Activated naive CD8-positive, alpha-beta T cell (primary cell): ENCODE data around the gene TFAP2E.
"Not testable (repeated sequence)": the region's sequence is repeated elsewhere in the genome, so short reads cannot be mapped to it uniquely, and the experiment has no call there.

Source experiments
- H3K27ac Mint-ChIP-seq: one replicate; pipeline ENCODE4 v1.8.0; 2021; ENCODE audit warnings: mixed read lengths
- H3K27me3 Mint-ChIP-seq: one replicate; pipeline ENCODE4 v1.8.0; 2021; ENCODE audit warnings: mixed read lengths
- H3K36me3 Mint-ChIP-seq: one replicate; pipeline ENCODE4 v1.8.0; 2021; ENCODE audit warnings: mixed read lengths
- H3K4me1 Mint-ChIP-seq: one replicate; pipeline ENCODE4 v1.8.0; 2021; ENCODE audit warnings: low read depth, mixed read lengths
- H3K4me3 Mint-ChIP-seq: one replicate; pipeline ENCODE4 v1.8.0; 2021; ENCODE audit warnings: mild to moderate bottlenecking, mixed read lengths
- H3K9me3 Mint-ChIP-seq: one replicate; pipeline ENCODE4 v1.8.0; 2021; ENCODE audit warnings: low read depth, mixed read lengths

The TFAP2E gene

DNA sequence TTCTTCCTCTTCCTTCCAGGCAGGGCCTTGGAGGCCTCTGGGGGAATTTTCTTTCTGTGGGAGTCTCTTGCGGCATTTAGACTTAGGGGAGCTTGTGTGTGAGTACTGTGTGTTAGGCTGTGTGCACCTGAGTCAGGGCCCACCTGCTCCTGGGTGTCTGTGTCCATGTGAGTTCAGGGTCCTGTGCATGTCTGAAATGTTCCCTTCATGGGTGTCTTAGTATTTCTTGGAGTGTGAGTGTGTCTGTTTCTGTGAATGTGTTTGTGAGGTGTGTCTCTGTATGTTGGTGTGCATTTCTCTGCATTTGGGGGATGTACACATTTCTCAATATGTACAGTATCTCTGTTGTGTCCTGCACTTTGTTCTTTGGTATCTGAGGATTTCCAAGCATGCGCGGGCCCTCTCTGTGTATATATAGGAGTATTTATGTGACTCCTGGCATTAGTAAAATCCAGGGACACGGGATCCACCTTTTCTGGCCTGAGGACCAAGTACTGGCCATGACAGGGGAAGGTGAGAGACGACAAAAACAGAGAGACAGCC is 2.4 kb downstream of the TFAP2E start:
- H3K4me1 Mint-ChIP-seq: peaks cover 26% of the 10 kb centered on the region
- no peak overlapping the region for H3K27ac Mint-ChIP-seq
- no peaks in the 10 kb centered on the region for H3K9me3 Mint-ChIP-seq

DNA sequence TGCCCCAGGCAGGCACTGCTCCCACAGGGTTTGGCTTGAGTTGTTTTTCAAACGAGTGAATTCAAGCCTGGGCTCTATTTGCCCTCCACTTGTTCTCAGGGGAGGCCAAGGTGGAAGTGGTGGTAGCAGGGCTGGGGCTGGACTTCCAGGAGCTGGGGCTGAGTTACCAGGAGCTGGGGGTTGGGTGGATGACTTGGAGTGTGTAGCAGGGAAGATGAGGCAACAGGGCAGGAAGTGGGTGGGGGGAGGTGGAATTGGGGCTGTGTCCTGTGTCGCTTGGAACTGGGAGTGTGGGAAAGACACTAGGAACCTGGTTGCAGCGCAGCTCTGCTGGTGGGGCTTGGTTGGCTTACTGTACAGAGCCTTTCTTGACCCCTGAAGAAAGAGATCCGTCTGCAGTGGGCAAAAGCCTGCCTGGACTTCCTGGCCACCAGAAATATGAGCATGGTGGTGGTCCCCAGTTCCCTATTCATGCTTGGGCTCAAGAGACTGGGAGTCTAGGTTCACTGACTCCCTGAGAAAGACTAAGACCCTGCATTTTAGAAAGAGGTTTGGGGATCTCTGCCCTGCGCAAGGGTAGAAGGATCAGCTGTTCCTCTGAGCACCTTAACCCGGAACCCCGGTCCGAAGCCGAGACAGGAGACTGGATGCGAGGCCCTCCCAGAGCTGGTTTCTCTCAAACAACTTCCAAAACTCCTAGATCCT is 3.1 kb downstream of the TFAP2E start:
- Mint-ChIP-seq H3K9me3 (no peaks in the 10 kb centered on the region), H3K27ac (peak overlapping the region; percentile 66), H3K36me3 (peaks cover 3% of the 10 kb centered on the region), H3K4me3 (peak overlapping the region; percentile 81), H3K4me1 (peaks cover 26% of the 10 kb centered on the region), H3K27me3 (no peaks in the 10 kb centered on the region)

More for the DNA sequence above, 2.4 kb downstream of the TFAP2E start:
- Mint-ChIP-seq H3K27me3 (no peaks in the 10 kb centered on the region), H3K36me3 (peaks cover 3% of the 10 kb centered on the region), H3K4me3 (peak overlapping the region; percentile 25)

DNA sequence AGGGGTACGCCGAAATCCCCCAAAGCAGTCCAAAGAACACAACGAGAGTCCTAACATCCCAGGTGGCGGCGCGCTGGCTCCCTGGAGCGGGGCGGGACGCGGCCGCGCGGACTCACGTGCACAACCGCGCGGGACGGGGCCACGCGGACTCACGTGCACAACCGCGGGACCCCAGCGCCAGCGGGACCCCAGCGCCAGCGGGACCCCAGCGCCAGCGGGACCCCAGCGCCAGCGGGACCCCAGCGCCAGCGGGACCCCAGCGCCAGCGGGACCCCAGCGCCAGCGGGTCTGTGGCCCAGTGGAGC is 3.6 kb downstream of the TFAP2E start:
- peak overlapping the region; percentile 81 for H3K4me3 Mint-ChIP-seq
- not testable (repeated sequence) for H3K36me3 Mint-ChIP-seq, H3K27me3 Mint-ChIP-seq, H3K9me3 Mint-ChIP-seq
- peak overlapping the region; percentile 66 for H3K27ac Mint-ChIP-seq
- H3K4me1 Mint-ChIP-seq: peaks cover 26% of the 10 kb centered on the region

- H3K36me3 Mint-ChIP-seq: peaks cover 3% of the 10 kb centered on the region
- H3K27ac Mint-ChIP-seq: peak overlapping the region; percentile 83
- no peaks in the 10 kb centered on the region for H3K27me3 Mint-ChIP-seq
- peaks cover 26% of the 10 kb centered on the region for H3K4me1 Mint-ChIP-seq
- H3K9me3 Mint-ChIP-seq: no peaks in the 10 kb centered on the region
- peak overlapping the region; percentile 87 for H3K4me3 Mint-ChIP-seq
Measured at GRCh38 chr1:35577071-35577998, 4.2 kb downstream of the TFAP2E start.

- H3K27ac Mint-ChIP-seq: no peak overlapping the region
- H3K9me3 Mint-ChIP-seq: no peaks in the 10 kb centered on the region
- no peak overlapping the region for H3K4me3 Mint-ChIP-seq
- no peaks in the 10 kb centered on the region for H3K27me3 Mint-ChIP-seq
- no peaks in the 10 kb centered on the region for H3K36me3 Mint-ChIP-seq
- peaks cover 17% of the 10 kb centered on the region for H3K4me1 Mint-ChIP-seq
Measured at GRCh38 chr1:35580949-35581388, 7.9 kb downstream of the TFAP2E start.

GRCh38 chr1:35581621-35582020 is 8.5 kb downstream of the TFAP2E start:
- not testable (repeated sequence) for H3K4me3 Mint-ChIP-seq, H3K9me3 Mint-ChIP-seq, H3K27me3 Mint-ChIP-seq, H3K36me3 Mint-ChIP-seq, H3K27ac Mint-ChIP-seq
- peaks cover 11% of the 10 kb centered on the region for H3K4me1 Mint-ChIP-seq

GRCh38 chr1:35585281-35585680 is 12.2 kb downstream of the TFAP2E start:
- H3K27ac Mint-ChIP-seq: no peak overlapping the region
- H3K27me3 Mint-ChIP-seq: no peaks in the 10 kb centered on the region
- H3K4me3 Mint-ChIP-seq: no peak overlapping the region
- no peaks in the 10 kb centered on the region for H3K9me3 Mint-ChIP-seq
- no peaks in the 10 kb centered on the region for H3K4me1 Mint-ChIP-seq
- H3K36me3 Mint-ChIP-seq: peaks cover 4% of the 10 kb centered on the region

GRCh38 chr1:35585805-35586204 is 12.7 kb downstream of the TFAP2E start:
- H3K4me1 Mint-ChIP-seq, H3K27me3 Mint-ChIP-seq, H3K4me3 Mint-ChIP-seq, H3K27ac Mint-ChIP-seq, H3K36me3 Mint-ChIP-seq, H3K9me3 Mint-ChIP-seq: not testable (repeated sequence)

GRCh38 chr1:35586808-35587207 is 13.7 kb downstream of the TFAP2E start:
- no peaks in the 10 kb centered on the region for H3K27me3 Mint-ChIP-seq
- peaks cover 3% of the 10 kb centered on the region for H3K4me1 Mint-ChIP-seq
- H3K9me3 Mint-ChIP-seq: no peaks in the 10 kb centered on the region
- H3K4me3 Mint-ChIP-seq: no peak overlapping the region
- H3K36me3 Mint-ChIP-seq: peaks cover 7% of the 10 kb centered on the region
- no peak overlapping the region for H3K27ac Mint-ChIP-seq

DNA sequence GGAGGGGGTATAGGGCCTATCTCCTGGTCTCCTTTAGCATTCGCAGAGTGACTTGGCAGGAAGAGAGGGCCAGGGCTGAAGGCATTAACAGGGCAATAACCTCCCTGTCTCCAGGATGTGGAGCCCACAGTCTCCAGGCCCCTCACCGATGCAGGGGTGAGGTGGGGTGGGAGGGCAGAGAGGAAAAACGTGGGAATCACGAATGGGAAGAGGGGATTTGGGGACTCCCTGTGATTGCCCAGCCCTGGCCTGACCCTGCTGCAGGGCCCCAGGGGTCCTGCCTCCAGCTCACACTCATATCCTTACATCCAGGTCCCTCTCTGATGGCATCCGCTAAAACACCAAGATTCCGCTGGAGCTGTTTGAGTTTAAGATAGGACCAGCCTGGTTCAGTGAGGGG is 14.6 kb downstream of the TFAP2E start:
- peaks cover 5% of the 10 kb centered on the region for H3K4me1 Mint-ChIP-seq
- H3K36me3 Mint-ChIP-seq: peaks cover 7% of the 10 kb centered on the region
- no peak overlapping the region for H3K4me3 Mint-ChIP-seq
- no peaks in the 10 kb centered on the region for H3K9me3 Mint-ChIP-seq
- H3K27me3 Mint-ChIP-seq: no peaks in the 10 kb centered on the region
- no peak overlapping the region for H3K27ac Mint-ChIP-seq

DNA sequence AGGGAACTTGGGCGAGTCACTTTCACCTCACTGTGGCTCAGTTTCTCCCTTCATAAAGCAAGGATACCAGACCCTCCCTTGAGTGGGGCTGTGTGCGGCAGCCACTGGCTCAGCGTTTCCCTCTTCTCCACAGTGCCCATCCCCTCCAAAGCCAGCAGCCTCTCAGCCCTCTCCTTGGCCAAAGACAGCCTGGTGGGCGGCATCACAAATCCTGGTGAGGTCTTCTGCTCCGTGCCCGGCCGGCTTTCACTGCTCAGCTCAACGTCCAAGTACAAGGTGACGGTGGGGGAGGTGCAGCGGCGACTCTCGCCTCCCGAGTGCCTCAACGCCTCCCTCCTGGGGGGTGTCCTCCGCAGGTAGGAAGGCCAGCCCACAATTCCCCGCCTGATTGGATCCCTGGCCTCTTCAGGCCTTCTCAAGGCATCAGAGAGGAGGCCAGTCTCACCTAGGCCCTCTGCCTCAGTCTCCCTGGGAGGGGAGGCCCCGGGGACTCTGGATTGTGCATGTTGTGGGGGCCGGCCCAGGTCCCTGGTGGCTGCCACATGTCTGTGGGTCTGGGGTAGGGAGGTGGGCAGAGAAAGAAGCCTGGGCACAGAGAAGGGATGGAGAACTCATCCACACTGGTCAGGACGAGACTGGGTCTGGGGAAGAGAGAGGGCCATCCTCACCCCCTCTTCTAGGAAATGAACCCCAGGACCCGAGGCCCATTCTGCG is 15.2 kb downstream of the TFAP2E start:
- Mint-ChIP-seq H3K27ac (no peak overlapping the region), H3K9me3 (no peaks in the 10 kb centered on the region), H3K4me3 (no peak overlapping the region), H3K36me3 (peaks cover 7% of the 10 kb centered on the region), H3K4me1 (peaks cover 11% of the 10 kb centered on the region), H3K27me3 (no peaks in the 10 kb centered on the region)

- Mint-ChIP-seq H3K4me3 (no peak overlapping the region), H3K4me1 (peaks cover 17% of the 10 kb centered on the region), H3K27me3 (no peaks in the 10 kb centered on the region), H3K27ac (no peak overlapping the region), H3K36me3 (peaks cover 7% of the 10 kb centered on the region), H3K9me3 (no peaks in the 10 kb centered on the region)
Measured at GRCh38 chr1:35589516-35590427, 16.7 kb downstream of the TFAP2E start.

DNA sequence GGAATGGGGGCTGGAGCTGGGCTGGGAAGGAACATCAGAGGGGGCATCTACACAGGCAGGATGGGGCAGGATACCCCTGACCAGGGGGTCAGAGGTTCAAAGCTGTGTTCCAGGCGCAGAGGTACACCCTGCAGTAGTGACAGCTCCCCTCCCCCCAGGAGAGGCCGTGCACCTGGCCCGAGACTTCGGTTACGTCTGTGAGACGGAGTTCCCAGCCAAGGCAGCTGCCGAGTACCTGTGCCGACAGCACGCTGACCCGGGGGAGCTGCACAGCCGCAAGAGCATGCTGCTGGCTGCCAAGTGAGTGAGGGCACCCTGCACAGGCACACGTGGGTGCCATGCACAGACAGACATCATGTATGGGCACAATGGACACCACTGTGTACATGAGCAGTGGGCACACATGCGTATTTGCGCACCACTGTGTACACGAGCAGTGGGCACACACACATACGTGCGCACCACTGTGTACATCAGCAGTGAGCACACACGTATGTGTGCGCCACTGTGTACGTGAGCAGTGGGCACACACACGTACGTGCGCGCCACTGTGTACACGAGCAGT is 17.4 kb downstream of the TFAP2E start:
- H3K27me3 Mint-ChIP-seq: no peaks in the 10 kb centered on the region
- H3K4me3 Mint-ChIP-seq: no peak overlapping the region
- peaks cover 7% of the 10 kb centered on the region for H3K36me3 Mint-ChIP-seq
- H3K4me1 Mint-ChIP-seq: peaks cover 17% of the 10 kb centered on the region
- H3K9me3 Mint-ChIP-seq: no peaks in the 10 kb centered on the region
- H3K27ac Mint-ChIP-seq: no peak overlapping the region

DNA sequence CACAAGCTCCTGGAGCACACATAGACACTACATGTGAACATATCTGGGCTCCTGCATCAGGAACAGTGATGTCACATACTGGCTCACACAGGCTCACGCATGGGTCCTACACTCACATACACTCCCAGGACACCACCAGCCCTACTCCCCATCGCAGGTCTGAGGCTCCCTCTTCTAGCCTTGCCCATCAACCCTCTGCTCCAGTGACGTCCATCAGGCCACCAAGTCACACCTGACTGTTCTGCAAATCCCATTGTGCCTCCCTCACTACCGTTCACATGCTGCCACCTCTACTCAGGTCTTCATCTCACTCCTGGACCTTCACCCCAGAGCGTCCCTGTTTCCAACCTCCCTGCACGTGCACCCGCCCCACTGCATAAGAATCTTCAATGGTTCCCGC is 18.1 kb downstream of the TFAP2E start:
- H3K27ac Mint-ChIP-seq: no peak overlapping the region
- H3K4me3 Mint-ChIP-seq: no peak overlapping the region
- H3K36me3 Mint-ChIP-seq: peaks cover 13% of the 10 kb centered on the region
- H3K4me1 Mint-ChIP-seq: peaks cover 17% of the 10 kb centered on the region
- H3K27me3 Mint-ChIP-seq: no peaks in the 10 kb centered on the region
- H3K9me3 Mint-ChIP-seq: no peaks in the 10 kb centered on the region
